Omental fat pad (tissue), 4 donors: ENCODE results near the gene BAD. TPM values are rescaled to one million over a fixed set of nuclear protein-coding genes. Genes with fewer than 3 reads are reported as not detected.
"Not testable (repeated sequence)": the region's sequence is repeated elsewhere in the genome, so short reads cannot be mapped to it uniquely, and the experiment has no call there.

Experiments
- ATAC-seq: fragments of 150-250 bp; one replicate; pipeline ENCODE4 v1.9.1; 2016; ENCODE audit warnings: mild to moderate bottlenecking, moderate library complexity; ENCODE audit not compliant: low FRiP score
- DNase-seq: peaks from one replicate; pipeline ENCODE4 v3.0.0-alpha.2; 2019; ENCODE audit warnings: low spot score
- CTCF ChIP-seq, 3 donors: fragments of 450-650 bp; IDR thresholded peaks; one replicate each; pipeline ENCODE4 v1.5.1; 2016 to 2017; ENCODE audit warnings: antibody characterized with exemption in 3 of 3, mild to moderate bottlenecking in 3 of 3, moderate library complexity in 2 of 3
- total RNA-seq, 4 donors: library from RNA; depleted of rRNA; stranded (reverse); fragments of >200 nt; gene quantifications; one replicate each; pipeline ENCODE4 v1.1.0, GENCODE V29; 2016

Gene BAD
- total RNA-seq, 4 donors from 2014 or later: 47.9 to 89.7 (median 78.8) TPM

- ATAC-seq (no peak), DNase-seq (no peak)
- no peak for TF ChIP-seq CTCF (IDR thresholded peaks at IDR 0.05)
These were observed 34.6 kb upstream of the BAD start for GRCh38 chr11:64318766-64319761.

DNA sequence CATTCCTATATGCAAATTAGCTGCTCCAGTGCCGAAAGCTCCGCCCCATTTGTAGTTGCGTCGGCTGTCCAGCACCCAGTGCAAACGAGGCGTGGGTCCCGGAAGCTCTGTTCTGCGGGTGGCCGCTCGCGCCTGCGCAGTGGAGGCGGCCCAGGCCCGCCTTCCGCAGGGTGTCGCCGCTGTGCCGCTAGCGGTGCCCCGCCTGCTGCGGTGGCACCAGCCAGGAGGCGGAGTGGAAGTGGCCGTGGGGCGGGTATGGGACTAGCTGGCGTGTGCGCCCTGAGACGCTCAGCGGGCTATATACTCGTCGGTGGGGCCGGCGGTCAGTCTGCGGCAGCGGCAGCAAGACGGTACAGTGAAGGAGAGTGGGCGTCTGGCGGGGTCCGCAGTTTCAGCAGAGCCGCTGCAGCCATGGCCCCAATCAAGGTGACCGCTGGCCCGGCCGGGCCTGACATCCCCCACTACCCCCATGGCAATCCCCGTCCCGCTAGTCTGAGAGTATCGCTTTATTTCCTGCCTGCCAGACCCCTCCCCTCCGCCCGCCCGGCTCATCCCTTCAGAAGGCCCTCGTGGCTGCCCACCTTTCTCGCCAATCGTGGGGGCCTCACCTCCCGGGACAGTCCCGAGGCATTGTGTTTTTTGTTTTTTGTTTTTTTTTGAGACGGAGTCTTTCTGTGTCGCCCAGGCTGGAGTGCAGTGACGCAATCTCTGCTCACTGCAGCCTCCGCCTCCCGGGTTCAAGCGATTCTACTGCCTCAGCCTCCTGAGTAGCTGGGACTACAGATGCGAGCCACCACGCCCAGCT lies 33.7 kb upstream of the BAD start, which contains the start of gene PRDX5:
Gene PRDX5, plus strand, starts transcription at position 161 of the 805 bp plus-strand sequence. Its CDS starts 95 bp downstream, at position 256.
- TF ChIP-seq CTCF (IDR thresholded peaks at IDR 0.05): no peak
- ATAC-seq (peak; percentile 88), DNase-seq (peak; percentile 86)

DNA sequence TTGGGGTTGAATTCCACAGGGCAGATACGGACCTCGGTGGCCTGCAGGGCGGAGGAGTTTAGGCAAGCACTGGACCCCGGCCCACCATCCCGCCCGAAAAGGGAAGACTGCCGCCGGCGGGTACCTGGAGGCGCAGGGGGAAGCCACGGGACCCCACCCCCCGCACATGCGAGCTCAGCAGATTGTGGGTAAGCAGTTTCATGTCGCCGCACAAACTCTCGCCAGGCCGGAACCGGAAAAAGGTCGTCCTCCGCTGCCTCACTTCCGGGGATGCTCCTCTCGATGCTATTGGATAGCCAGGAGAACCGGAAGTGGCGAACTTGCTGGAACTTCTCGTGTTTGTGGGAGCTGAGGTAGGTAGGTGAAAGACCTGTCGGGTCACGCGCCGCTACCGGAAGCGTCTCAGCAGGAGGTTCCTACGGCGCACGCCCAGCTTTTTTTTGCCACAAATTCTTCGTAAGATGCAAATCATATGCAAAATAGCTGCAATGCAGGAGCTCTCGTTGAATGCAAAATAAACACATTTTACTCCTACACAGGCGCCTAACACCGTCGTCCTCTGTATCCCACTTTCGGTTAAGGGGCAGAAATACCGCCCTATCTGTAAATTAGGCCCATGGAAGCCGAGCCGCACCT lies 33.0 kb upstream of the BAD start, which contains the start of gene TRMT112:
Gene TRMT112, minus strand, starts transcription at position 235 of the 636 bp plus-strand sequence. Its CDS starts 33 bp downstream, at position 202.
- DNase-seq (peak; percentile 87), ATAC-seq (peak; percentile 88)
- no peak for TF ChIP-seq CTCF (IDR thresholded peaks at IDR 0.05)

GRCh38 chr11:64316672-64317324 lies 32.3 kb upstream of the BAD start:
- no peak for TF ChIP-seq CTCF (IDR thresholded peaks at IDR 0.05)
- ATAC-seq (peak; percentile 3), DNase-seq (no peak)

DNA sequence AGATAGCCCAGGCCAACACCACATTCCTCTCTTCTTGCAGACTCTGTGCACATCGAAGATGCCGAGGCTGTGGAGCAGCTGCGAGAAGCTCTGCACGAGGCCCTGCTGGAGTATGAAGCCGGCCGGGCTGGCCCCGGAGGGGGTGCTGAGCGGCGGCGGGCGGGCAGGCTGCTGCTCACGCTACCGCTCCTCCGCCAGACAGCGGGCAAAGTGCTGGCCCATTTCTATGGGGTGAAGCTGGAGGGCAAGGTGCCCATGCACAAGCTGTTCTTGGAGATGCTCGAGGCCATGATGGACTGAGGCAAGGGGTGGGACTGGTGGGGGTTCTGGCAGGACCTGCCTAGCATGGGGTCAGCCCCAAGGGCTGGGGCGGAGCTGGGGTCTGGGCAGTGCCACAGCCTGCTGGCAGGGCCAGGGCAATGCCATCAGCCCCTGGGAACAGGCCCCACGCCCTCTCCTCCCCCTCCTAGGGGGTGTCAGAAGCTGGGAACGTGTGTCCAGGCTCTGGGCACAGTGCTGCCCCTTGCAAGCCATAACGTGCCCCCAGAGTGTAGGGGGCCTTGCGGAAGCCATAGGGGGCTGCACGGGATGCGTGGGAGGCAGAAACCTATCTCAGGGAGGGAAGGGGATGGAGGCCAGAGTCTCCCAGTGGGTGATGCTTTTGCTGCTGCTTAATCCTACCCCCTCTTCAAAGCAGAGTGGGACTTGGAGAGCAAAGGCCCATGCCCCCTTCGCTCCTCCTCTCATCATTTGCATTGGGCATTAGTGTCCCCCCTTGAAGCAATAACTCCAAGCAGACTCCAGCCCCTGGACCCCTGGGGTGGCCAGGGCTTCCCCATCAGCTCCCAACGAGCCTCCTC lies 31.4 kb upstream of the BAD start:
- not testable (repeated sequence) for DNase-seq, ATAC-seq

DNA sequence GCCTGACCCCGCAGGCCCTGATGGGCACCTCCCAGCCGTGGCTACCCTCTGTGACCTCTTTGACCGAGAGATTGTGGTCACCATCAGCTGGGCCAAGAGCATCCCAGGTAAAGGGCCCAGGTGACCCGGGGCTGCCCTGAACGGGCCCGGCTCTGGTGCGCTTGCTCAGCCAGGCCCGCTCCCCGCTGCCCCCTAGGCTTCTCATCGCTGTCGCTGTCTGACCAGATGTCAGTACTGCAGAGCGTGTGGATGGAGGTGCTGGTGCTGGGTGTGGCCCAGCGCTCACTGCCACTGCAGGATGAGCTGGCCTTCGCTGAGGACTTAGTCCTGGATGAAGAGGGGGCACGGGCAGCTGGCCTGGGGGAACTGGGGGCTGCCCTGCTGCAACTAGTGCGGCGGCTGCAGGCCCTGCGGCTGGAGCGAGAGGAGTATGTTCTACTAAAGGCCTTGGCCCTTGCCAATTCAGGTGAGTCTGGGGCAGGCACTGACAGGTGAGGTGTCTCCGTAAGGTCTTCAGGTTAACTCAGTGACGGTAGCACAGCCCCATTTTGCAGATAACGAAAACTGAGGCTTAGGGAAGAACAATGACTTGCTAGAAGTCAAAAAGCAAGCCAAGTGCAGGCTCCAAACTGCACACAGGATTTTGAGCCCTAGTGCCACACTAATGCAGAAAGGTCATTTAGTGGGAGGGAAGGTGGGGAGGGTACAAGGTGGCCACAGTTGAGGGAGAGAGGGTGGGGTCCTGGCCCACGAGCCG lies 30.5 kb upstream of the BAD start:
- ATAC-seq: no peak
- no peak for DNase-seq
- no peak for TF ChIP-seq CTCF (IDR thresholded peaks at IDR 0.05)
